Measurements from ENCODE around the gene ESR1.
"Not testable (repeated sequence)": the region's sequence is repeated elsewhere in the genome, so short reads cannot be mapped to it uniquely, and the experiment has no call there.

ESR1 gene

GRCh38 chr6:151998784-151999183 lies 191.3 kb downstream of the ESR1 start:
- DNase-seq: no peak

- no peak for DNase-seq
These were observed 191.7 kb downstream of the ESR1 start for GRCh38 chr6:151999194-151999593.

GRCh38 chr6:152001408-152001807 lies 193.9 kb downstream of the ESR1 start:
- no peak for DNase-seq

- no peak for DNase-seq
These were observed 194.8 kb downstream of the ESR1 start for GRCh38 chr6:152002306-152002705.

- DNase-seq: no peak
These were observed 196.6 kb downstream of the ESR1 start for GRCh38 chr6:152004036-152004566.

- no peak for DNase-seq
These were observed 197.4 kb downstream of the ESR1 start for GRCh38 chr6:152004896-152005295.

GRCh38 chr6:152008779-152009178 lies 201.3 kb downstream of the ESR1 start:
- no peak for DNase-seq

GRCh38 chr6:152012227-152012626 lies 204.7 kb downstream of the ESR1 start:
- DNase-seq: no peak

- DNase-seq: no peak
These were observed 211.4 kb downstream of the ESR1 start for GRCh38 chr6:152018876-152019275.

GRCh38 chr6:152022303-152022702 lies 214.8 kb downstream of the ESR1 start:
- no peak for DNase-seq

- DNase-seq: no peak
These were observed 216.1 kb downstream of the ESR1 start for GRCh38 chr6:152023613-152024012.

GRCh38 chr6:152026291-152026690 lies 218.8 kb downstream of the ESR1 start:
- no peak for DNase-seq

GRCh38 chr6:152026744-152027143 lies 219.3 kb downstream of the ESR1 start:
- not testable (repeated sequence) for DNase-seq

GRCh38 chr6:152033765-152034164 lies 226.3 kb downstream of the ESR1 start:
- not testable (repeated sequence) for DNase-seq

- DNase-seq: no peak
These were observed 227.1 kb downstream of the ESR1 start for GRCh38 chr6:152034631-152035030.

GRCh38 chr6:152046118-152046517 lies 238.6 kb downstream of the ESR1 start:
- no peak for DNase-seq

- DNase-seq: no peak
These were observed 241.4 kb downstream of the ESR1 start for GRCh38 chr6:152048921-152049320.

- DNase-seq: no peak
These were observed 242.0 kb downstream of the ESR1 start for GRCh38 chr6:152049502-152049901.

GRCh38 chr6:152050451-152051195 lies 243.1 kb downstream of the ESR1 start:
- DNase-seq: no peak

GRCh38 chr6:152052061-152052460 lies 244.6 kb downstream of the ESR1 start:
- no peak for DNase-seq

- DNase-seq: no peak
These were observed 245.8 kb downstream of the ESR1 start for GRCh38 chr6:152053332-152053731.

GRCh38 chr6:152054441-152054840 lies 247.0 kb downstream of the ESR1 start:
- no peak for DNase-seq

- DNase-seq: no peak
These were observed 248.0 kb downstream of the ESR1 start for GRCh38 chr6:152055517-152055916.

- DNase-seq: no peak
These were observed 250.5 kb downstream of the ESR1 start for GRCh38 chr6:152057832-152058498.

Measured in NCI-H1694 treated with DMSO at 0.1 percent for 48 hours (cell line).